BE2C (cell line): Measurements from ENCODE around the gene FGFR1OP2.

ENCODE experiments used
- DNase-seq: peaks from one replicate; pipeline ENCODE4 v3.0.0-alpha.2; 2020
- H3K27me3 ChIP-seq: fragments of 250-450 bp; sonication (Bioruptor Pico); 2 replicates; pipeline ENCODE4 v1.5.1; 2020; ENCODE audit warnings: mild to moderate bottlenecking
- H3K36me3 ChIP-seq: fragments of 250-450 bp; sonication (Bioruptor Pico); 2 replicates; pipeline ENCODE4 v1.5.1; 2020; ENCODE audit warnings: mild to moderate bottlenecking
- H3K4me1 ChIP-seq: fragments of 250-450 bp; sonication (Bioruptor Pico); 2 replicates; pipeline ENCODE4 v1.5.1; 2020
- H3K4me3 ChIP-seq: 2 replicates; pipeline ENCODE4 v1.5.1; 2011; ENCODE audit warnings: low read depth, low read length
- H3K9me3 ChIP-seq: fragments of 250-450 bp; sonication (Bioruptor Pico); 2 replicates; pipeline ENCODE4 v1.5.1; 2020
- CTCF ChIP-seq: IDR thresholded peaks from 2 replicates; pipeline ENCODE4 v1.5.1; 2012; ENCODE audit warnings: mild to moderate bottlenecking, low read depth, low read length

The FGFR1OP2 gene

GRCh38 chr12:27001663-27002062, 63.4 kb downstream of the FGFR1OP2 start:
- H3K4me3 ChIP-seq = no peak overlapping the region
- no peak for TF ChIP-seq CTCF
- peaks cover 9% of the 10 kb centered on the region for H3K4me1 ChIP-seq
- no peaks in the 10 kb centered on the region for H3K9me3 ChIP-seq
- peaks cover 7% of the 10 kb centered on the region for H3K36me3 ChIP-seq
- no peaks in the 10 kb centered on the region for H3K27me3 ChIP-seq
- DNase-seq = no peak

GRCh38 chr12:27002141-27002540, 63.9 kb downstream of the FGFR1OP2 start:
- peaks cover 9% of the 10 kb centered on the region for H3K4me1 ChIP-seq
- no peaks in the 10 kb centered on the region for H3K9me3 ChIP-seq
- no peak for DNase-seq
- no peak overlapping the region for H3K4me3 ChIP-seq
- H3K36me3 ChIP-seq = peaks cover 6% of the 10 kb centered on the region
- TF ChIP-seq CTCF = no peak
- H3K27me3 ChIP-seq = no peaks in the 10 kb centered on the region

GRCh38 chr12:27003421-27004381, 65.4 kb downstream of the FGFR1OP2 start:
- peak; percentile 60 for DNase-seq
- Histone ChIP-seq H3K27me3 (no peaks in the 10 kb centered on the region), H3K36me3 (peaks cover 6% of the 10 kb centered on the region), H3K4me3 (no peak overlapping the region), H3K4me1 (peaks cover 9% of the 10 kb centered on the region), H3K9me3 (no peaks in the 10 kb centered on the region)
- TF ChIP-seq CTCF = no peak

- no peak overlapping the region for H3K4me3 ChIP-seq
- no peaks in the 10 kb centered on the region for H3K27me3 ChIP-seq
- no peak for DNase-seq
- H3K4me1 ChIP-seq = peaks cover 9% of the 10 kb centered on the region
- H3K36me3 ChIP-seq = no peaks in the 10 kb centered on the region; the same call in 1 of the 2 replicates
- TF ChIP-seq CTCF = no peak
- H3K9me3 ChIP-seq = no peaks in the 10 kb centered on the region
Measured at GRCh38 chr12:27005495-27005894, 67.2 kb downstream of the FGFR1OP2 start.

GRCh38 chr12:27006797-27007467, 68.7 kb downstream of the FGFR1OP2 start:
- Histone ChIP-seq H3K4me3 (no peak overlapping the region), H3K9me3 (no peaks in the 10 kb centered on the region), H3K27me3 (no peaks in the 10 kb centered on the region), H3K36me3 (no peaks in the 10 kb centered on the region), H3K4me1 (peaks cover 9% of the 10 kb centered on the region)
- no peak for TF ChIP-seq CTCF
- DNase-seq = no peak

- no peaks in the 10 kb centered on the region for H3K27me3 ChIP-seq
- no peak for TF ChIP-seq CTCF
- H3K9me3 ChIP-seq = no peaks in the 10 kb centered on the region
- no peak overlapping the region for H3K4me3 ChIP-seq
- DNase-seq = no peak
- peaks cover 9% of the 10 kb centered on the region for H3K4me1 ChIP-seq
- H3K36me3 ChIP-seq = no peaks in the 10 kb centered on the region
Measured at GRCh38 chr12:27008081-27008480, 69.8 kb downstream of the FGFR1OP2 start.
